Peyer's patch (tissue), 4 donors: ENCODE results near the gene POLL.

Source experiments
- POLR2A ChIP-seq, 2 donors: fragments of 450-650 bp; IDR thresholded peaks; one replicate each; pipeline ENCODE4 v1.5.1; 2017; ENCODE audit warnings: antibody characterized with exemption in 2 of 2, mild to moderate bottlenecking in 2 of 2, moderate library complexity in 2 of 2
- TF ChIP-seq, protein P1 (sequence below), 6 experiments: fragments of 450-650 bp in 4 of 6; fragments of 200-600 bp in 2 of 6; sonication (generic) in 1 of 6; IDR thresholded peaks; one replicate each; pipeline ENCODE4 v1.5.1; 2017 to 2019; ENCODE audit warnings: antibody characterized with exemption in 6 of 6, mild to moderate bottlenecking in 3 of 6, moderate library complexity in 1 of 6

DNA sequence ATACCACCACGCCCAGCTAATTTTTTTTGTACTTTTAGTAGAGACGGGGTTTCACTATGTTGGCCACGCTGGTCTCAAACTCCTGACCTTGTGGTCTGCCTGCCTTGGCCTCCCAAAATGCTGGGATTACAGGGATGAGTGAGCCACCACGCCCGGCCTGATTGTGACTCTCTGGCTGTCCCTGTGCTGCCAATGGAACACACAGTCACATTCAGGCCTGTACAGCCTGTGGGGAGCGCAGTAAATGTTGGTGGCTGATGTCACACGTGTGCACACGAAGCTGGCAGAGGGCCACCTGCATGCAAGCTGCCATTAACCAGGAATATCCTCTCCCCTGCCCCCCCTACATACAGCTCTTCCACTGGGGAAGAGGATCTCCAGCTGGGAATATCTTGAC, 22.1 kb downstream of the POLL start:
- TF ChIP-seq, protein P1, sequence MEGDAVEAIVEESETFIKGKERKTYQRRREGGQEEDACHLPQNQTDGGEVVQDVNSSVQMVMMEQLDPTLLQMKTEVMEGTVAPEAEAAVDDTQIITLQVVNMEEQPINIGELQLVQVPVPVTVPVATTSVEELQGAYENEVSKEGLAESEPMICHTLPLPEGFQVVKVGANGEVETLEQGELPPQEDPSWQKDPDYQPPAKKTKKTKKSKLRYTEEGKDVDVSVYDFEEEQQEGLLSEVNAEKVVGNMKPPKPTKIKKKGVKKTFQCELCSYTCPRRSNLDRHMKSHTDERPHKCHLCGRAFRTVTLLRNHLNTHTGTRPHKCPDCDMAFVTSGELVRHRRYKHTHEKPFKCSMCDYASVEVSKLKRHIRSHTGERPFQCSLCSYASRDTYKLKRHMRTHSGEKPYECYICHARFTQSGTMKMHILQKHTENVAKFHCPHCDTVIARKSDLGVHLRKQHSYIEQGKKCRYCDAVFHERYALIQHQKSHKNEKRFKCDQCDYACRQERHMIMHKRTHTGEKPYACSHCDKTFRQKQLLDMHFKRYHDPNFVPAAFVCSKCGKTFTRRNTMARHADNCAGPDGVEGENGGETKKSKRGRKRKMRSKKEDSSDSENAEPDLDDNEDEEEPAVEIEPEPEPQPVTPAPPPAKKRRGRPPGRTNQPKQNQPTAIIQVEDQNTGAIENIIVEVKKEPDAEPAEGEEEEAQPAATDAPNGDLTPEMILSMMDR (IDR thresholded peaks at IDR 0.05) = no peak
- TF ChIP-seq POLR2A (IDR thresholded peaks at IDR 0.05) = no peak
